OCI-LY7 (cell line): Measurements from ENCODE around the gene TBKBP1. TPM values are rescaled to one million over a fixed set of nuclear protein-coding genes. Genes with fewer than 3 reads are reported as not detected.

Experiments
- BruUV-seq: library from RNA; stranded (reverse); fragments of 400-500 nt; replicated peaks from 2 replicates; lab custom pipeline; 2021; lab: Mats Ljungman, UMichigan
- CTCF ChIA-PET: fragments of 300-600 bp; sonication (Branson Sonifier 250); formaldehyde crosslinking; loops from one replicate; lab custom pipeline; 2022; ENCODE audit warnings: antibody characterized with exemption; ENCODE audit not compliant: unreplicated experiment; lab: Charles Lee
- POLR2A ChIA-PET: fragments of 300-600 bp; sonication (Branson Sonifier 250); formaldehyde crosslinking; loops from one replicate; lab custom pipeline; 2022; ENCODE audit warnings: antibody characterized with exemption; lab: Charles Lee
- DNase-seq: peaks from one replicate; pipeline ENCODE4 v3.0.0-alpha.2; 2015; ENCODE audit warnings: low spot score
- H2AFZ ChIP-seq: fragments of 200-600 bp; sonication (generic), shearing (Covaris generic); 2 replicates; pipeline ENCODE4 v1.6.1; 2014; ENCODE audit warnings: mild to moderate bottlenecking, antibody characterized with exemption, low read length, moderate library complexity
- H3K27ac ChIP-seq: fragments of 200-600 bp; sonication (generic); 2 replicates; pipeline ENCODE4 v1.5.1; 2014; ENCODE audit warnings: mixed run types, low read depth, mild to moderate bottlenecking, moderate library complexity, low read length, inconsistent platforms; ENCODE audit not compliant: poor library complexity, severe bottlenecking
- H3K36me3 ChIP-seq: fragments of 200-600 bp; sonication (generic); 2 replicates; pipeline ENCODE4 v1.6.1; 2014; ENCODE audit warnings: mild to moderate bottlenecking, antibody characterized with exemption, low read length, moderate library complexity, mixed read lengths; ENCODE audit not compliant: insufficient read depth
- H3K4me1 ChIP-seq: fragments of 200-600 bp; sonication (generic); 2 replicates; pipeline ENCODE4 v1.5.1; 2014; ENCODE audit warnings: mild to moderate bottlenecking, low read length; ENCODE audit not compliant: insufficient read depth, poor library complexity, severe bottlenecking
- H3K4me2 ChIP-seq: fragments of 200-600 bp; sonication (generic); 2 replicates; pipeline ENCODE4 v1.6.1; 2014; ENCODE audit warnings: mild to moderate bottlenecking, low read length
- H3K4me3 ChIP-seq: fragments of 200-600 bp; sonication (generic); 2 replicates; pipeline ENCODE4 v1.5.1; 2014; ENCODE audit warnings: mild to moderate bottlenecking, low read depth, low read length; ENCODE audit not compliant: poor library complexity, severe bottlenecking
- H3K79me2 ChIP-seq: fragments of 200-600 bp; sonication (generic); 2 replicates; pipeline ENCODE4 v1.6.1; 2016; ENCODE audit warnings: low read depth, mild to moderate bottlenecking, low read length, moderate library complexity, mixed read lengths; ENCODE audit not compliant: insufficient read depth
- H3K9me2 ChIP-seq: fragments of 200-600 bp; sonication (generic); 2 replicates; pipeline ENCODE4 v1.6.1; 2016; ENCODE audit warnings: mild to moderate bottlenecking, low read length, mixed read lengths; ENCODE audit not compliant: insufficient read depth
- H3K9me3 ChIP-seq: fragments of 200-600 bp; sonication (generic); 2 replicates; pipeline ENCODE4 v1.6.1; 2014; ENCODE audit warnings: mild to moderate bottlenecking, mixed run types, low read length, mixed read lengths
- H4K20me1 ChIP-seq: fragments of 200-600 bp; sonication (generic); 2 replicates; pipeline ENCODE4 v1.6.1; 2014; ENCODE audit warnings: mild to moderate bottlenecking, antibody characterized with exemption, low read length, moderate library complexity, mixed read lengths; ENCODE audit not compliant: insufficient read depth
- CTCF ChIP-seq: fragments of 200-600 bp; sonication (generic); conservative IDR thresholded peaks from 2 replicates; pipeline ENCODE4 v1.5.1; 2014; ENCODE audit warnings: mild to moderate bottlenecking, antibody characterized with exemption, low read length, moderate library complexity, mixed read lengths
- EZH2phosphoT487 ChIP-seq: fragments of 200-600 bp; sonication (generic); IDR thresholded peaks from 2 replicates; pipeline ENCODE4 v1.6.1; 2018; ENCODE audit warnings: low read depth, borderline replicate concordance, mild to moderate bottlenecking, mixed run types, antibody characterized with exemption, low read length, moderate library complexity, mixed read lengths
- intact Hi-C: fragments of 100-400 bp; cut with micrococcal nuclease; formaldehyde crosslinking; loops from one replicate; pipeline ENCODE4 v1.10.0; 2022; ENCODE audit not compliant: unreplicated experiment
- total RNA-seq, 2 experiments: library from RNA; depleted of rRNA in 1 of 2; stranded (reverse); fragments of >200 nt in 1 of 2; shearing (Covaris generic) in 1 of 2; gene quantifications; 2 replicates each; pipeline ENCODE4 v1.2.3, GENCODE V29; 2014 to 2022

Gene TBKBP1
- total RNA-seq, 2 experiments from 2014 or later = 8.3 to 16.0 TPM

DNA sequence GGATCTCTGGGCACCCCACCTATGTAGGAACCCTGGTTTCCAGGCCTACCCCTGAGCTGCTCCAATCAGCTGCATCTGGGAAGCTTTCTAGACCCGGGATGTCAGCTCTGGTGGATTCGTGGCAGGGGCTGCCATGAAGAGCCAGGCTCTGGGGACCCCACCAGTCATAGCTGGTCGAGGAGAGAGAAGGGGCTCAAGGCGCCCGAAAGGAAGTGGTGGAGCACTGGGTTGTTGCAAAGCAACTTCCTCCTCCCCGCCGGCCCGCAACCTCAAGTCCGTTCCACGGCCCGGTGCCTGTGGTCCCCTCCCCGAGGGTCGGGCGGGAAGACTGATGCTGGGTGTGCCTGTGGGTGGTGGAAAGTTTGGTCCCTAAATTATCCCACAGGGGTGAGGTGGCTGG, 10.2 kb downstream of the TBKBP1 start:
- CTCF ChIA-PET = no interaction called here
- no TSS peak for BruUV-seq

DNA sequence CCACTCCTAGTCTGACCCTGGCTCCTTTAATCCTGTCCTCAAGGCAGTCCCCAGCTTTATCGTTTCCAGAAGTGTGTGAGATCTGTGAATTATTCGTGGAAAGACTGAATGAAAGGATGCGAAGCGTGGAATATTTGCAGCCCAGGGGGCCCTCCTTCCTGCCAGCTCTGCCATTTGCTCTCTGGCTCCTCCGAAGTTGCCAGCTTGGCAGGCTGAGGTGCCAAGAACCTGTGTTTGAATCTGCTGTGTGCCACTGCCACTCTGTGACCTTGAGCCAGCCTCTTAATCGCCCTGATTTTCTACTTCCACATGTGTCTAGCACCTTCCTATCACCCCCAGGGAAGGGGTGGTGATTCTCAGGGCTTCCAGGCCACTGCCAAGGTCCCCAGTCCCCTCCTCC, 10.8 kb downstream of the TBKBP1 start:
- no peak overlapping the region for H3K27ac ChIP-seq
- CTCF ChIA-PET = no interaction called here

More for the DNA sequence above, 10.2 kb downstream of the TBKBP1 start:
- 0 out of 2 replicates have a peak, but pooled peaks cover 4% of the 10 kb centered on the region for H3K36me3 ChIP-seq
- no peaks in the 10 kb centered on the region for H3K79me2 ChIP-seq
- no peaks in the 10 kb centered on the region for H3K9me3 ChIP-seq
- intact Hi-C loops = no loop called here
- H3K27ac ChIP-seq = no peak overlapping the region
- no peak overlapping the region for H3K4me3 ChIP-seq
- TF ChIP-seq CTCF = no peak
- no peak for TF ChIP-seq EZH2phosphoT487
- peak overlapping the region; percentile 31; the same call in 1 of the 2 replicates for H3K4me2 ChIP-seq
- no peak overlapping the region for H2AFZ ChIP-seq
- H3K9me2 ChIP-seq = no peaks in the 10 kb centered on the region
- POLR2A ChIA-PET = interaction anchor here (0.6 kb wide), 1 partner anchor 20 kb away, joined by 4 read pairs; no protein-coding TSS in a partner anchor
- peak; percentile 33 for DNase-seq
- H4K20me1 ChIP-seq = no peaks in the 10 kb centered on the region
- H3K4me1 ChIP-seq = peaks cover 34% of the 10 kb centered on the region

More for the DNA sequence above, 10.8 kb downstream of the TBKBP1 start:
- no peak overlapping the region for H2AFZ ChIP-seq
- H3K4me1 ChIP-seq = peaks cover 34% of the 10 kb centered on the region
- no peak overlapping the region for H3K4me3 ChIP-seq
- no peaks in the 10 kb centered on the region for H3K9me2 ChIP-seq
- no peak for TF ChIP-seq CTCF
- no TSS peak for BruUV-seq
- no peaks in the 10 kb centered on the region for H3K9me3 ChIP-seq
- H3K4me2 ChIP-seq = no peak overlapping the region
- H3K79me2 ChIP-seq = no peaks in the 10 kb centered on the region
- DNase-seq = no peak
- POLR2A ChIA-PET = interaction anchor here (0.6 kb wide), 1 partner anchor 20 kb away, joined by 4 read pairs; no protein-coding TSS in a partner anchor
- H3K36me3 ChIP-seq = no peaks in the 10 kb centered on the region
- intact Hi-C loops = no loop called here
- H4K20me1 ChIP-seq = no peaks in the 10 kb centered on the region
